Measurements from ENCODE around the gene RIMBP2. TPM values are rescaled to one million over a fixed set of nuclear protein-coding genes. Genes with fewer than 3 reads are reported as not detected.

RIMBP2 gene
- total and polyA plus RNA-seq, 2 experiments from 2014 or later: 0.31 to 0.37 TPM

DNA sequence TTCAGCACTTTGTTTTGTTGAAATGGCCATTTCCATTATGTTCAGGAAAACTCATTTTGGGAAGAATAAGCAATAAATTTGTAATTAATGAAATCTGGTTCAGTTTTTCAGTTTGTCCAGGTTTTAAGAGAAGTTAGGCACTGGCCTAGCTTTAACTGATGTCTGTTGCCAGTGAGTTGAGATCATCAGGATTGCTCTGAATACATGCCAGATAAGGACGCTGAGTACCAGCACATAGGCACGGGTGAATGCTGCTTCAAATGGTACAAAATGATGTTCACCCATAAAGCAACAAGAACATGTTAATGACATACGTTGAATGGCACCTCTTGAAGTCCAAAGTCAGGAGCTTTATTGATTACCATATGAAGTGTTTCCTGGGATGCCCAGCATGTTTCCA is 331.9 kb downstream of the RIMBP2 start:
- H3K36me3 ChIP-seq (ENCODE audit: insufficient read depth): no peaks in the 10 kb centered on the region
- no peak overlapping the region for H3K27ac Mint-ChIP-seq
- peaks cover 82% of the 10 kb centered on the region for H3K9me3 Mint-ChIP-seq
- TF ChIP-seq, protein P1, sequence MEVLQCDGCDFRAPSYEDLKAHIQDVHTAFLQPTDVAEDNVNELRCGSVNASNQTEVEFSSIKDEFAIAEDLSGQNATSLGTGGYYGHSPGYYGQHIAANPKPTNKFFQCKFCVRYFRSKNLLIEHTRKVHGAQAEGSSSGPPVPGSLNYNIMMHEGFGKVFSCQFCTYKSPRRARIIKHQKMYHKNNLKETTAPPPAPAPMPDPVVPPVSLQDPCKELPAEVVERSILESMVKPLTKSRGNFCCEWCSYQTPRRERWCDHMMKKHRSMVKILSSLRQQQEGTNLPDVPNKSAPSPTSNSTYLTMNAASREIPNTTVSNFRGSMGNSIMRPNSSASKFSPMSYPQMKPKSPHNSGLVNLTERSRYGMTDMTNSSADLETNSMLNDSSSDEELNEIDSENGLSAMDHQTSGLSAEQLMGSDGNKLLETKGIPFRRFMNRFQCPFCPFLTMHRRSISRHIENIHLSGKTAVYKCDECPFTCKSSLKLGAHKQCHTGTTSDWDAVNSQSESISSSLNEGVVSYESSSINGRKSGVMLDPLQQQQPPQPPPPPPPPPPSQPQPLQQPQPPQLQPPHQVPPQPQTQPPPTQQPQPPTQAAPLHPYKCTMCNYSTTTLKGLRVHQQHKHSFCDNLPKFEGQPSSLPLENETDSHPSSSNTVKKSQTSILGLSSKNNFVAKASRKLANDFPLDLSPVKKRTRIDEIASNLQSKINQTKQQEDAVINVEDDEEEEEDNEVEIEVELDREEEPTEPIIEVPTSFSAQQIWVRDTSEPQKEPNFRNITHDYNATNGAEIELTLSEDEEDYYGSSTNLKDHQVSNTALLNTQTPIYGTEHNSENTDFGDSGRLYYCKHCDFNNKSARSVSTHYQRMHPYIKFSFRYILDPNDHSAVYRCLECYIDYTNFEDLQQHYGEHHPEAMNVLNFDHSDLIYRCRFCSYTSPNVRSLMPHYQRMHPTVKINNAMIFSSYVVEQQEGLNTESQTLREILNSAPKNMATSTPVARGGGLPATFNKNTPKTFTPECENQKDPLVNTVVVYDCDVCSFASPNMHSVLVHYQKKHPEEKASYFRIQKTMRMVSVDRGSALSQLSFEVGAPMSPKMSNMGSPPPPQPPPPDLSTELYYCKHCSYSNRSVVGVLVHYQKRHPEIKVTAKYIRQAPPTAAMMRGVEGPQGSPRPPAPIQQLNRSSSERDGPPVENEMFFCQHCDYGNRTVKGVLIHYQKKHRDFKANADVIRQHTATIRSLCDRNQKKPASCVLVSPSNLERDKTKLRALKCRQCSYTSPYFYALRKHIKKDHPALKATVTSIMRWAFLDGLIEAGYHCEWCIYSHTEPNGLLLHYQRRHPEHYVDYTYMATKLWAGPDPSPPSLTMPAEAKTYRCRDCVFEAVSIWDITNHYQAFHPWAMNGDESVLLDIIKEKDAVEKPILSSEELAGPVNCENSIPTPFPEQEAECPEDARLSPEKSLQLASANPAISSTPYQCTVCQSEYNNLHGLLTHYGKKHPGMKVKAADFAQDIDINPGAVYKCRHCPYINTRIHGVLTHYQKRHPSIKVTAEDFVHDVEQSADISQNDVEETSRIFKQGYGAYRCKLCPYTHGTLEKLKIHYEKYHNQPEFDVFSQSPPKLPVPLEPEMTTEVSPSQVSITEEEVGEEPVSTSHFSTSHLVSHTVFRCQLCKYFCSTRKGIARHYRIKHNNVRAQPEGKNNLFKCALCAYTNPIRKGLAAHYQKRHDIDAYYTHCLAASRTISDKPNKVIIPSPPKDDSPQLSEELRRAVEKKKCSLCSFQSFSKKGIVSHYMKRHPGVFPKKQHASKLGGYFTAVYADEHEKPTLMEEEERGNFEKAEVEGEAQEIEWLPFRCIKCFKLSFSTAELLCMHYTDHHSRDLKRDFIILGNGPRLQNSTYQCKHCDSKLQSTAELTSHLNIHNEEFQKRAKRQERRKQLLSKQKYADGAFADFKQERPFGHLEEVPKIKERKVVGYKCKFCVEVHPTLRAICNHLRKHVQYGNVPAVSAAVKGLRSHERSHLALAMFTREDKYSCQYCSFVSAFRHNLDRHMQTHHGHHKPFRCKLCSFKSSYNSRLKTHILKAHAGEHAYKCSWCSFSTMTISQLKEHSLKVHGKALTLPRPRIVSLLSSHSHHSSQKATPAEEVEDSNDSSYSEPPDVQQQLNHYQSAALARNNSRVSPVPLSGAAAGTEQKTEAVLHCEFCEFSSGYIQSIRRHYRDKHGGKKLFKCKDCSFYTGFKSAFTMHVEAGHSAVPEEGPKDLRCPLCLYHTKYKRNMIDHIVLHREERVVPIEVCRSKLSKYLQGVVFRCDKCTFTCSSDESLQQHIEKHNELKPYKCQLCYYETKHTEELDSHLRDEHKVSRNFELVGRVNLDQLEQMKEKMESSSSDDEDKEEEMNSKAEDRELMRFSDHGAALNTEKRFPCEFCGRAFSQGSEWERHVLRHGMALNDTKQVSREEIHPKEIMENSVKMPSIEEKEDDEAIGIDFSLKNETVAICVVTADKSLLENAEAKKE (CRISPR knock-in tag; IDR thresholded peaks at IDR 0.05): no peak
- TF ChIP-seq, protein P2, sequence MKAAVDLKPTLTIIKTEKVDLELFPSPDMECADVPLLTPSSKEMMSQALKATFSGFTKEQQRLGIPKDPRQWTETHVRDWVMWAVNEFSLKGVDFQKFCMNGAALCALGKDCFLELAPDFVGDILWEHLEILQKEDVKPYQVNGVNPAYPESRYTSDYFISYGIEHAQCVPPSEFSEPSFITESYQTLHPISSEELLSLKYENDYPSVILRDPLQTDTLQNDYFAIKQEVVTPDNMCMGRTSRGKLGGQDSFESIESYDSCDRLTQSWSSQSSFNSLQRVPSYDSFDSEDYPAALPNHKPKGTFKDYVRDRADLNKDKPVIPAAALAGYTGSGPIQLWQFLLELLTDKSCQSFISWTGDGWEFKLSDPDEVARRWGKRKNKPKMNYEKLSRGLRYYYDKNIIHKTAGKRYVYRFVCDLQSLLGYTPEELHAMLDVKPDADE (IDR thresholded peaks at IDR 0.05): no peak
- TF ChIP-seq EZH2phosphoT487 (IDR thresholded peaks at IDR 0.05; ENCODE audit: unreplicated experiment) (no peak), NANOG (IDR thresholded peaks at IDR 0.05; ENCODE audit: borderline replicate concordance) (no peak), CREB1 (CRISPR knock-in tag; IDR thresholded peaks at IDR 0.05; ENCODE audit: low read depth) (no peak), ZNF331 (CRISPR knock-in tag; IDR thresholded peaks at IDR 0.05; ENCODE audit: low read depth) (no peak), STAT1 (IDR thresholded peaks at IDR 0.05; ENCODE audit: unreplicated experiment) (no peak), EZH2 (IDR thresholded peaks at IDR 0.05; ENCODE audit: low read depth, unreplicated experiment) (no peak), JUNB (IDR thresholded peaks at IDR 0.05; ENCODE audit: unreplicated experiment) (no peak), ZNF114 (CRISPR knock-in tag; IDR thresholded peaks at IDR 0.05) (no peak), POLR2AphosphoS5 (IDR thresholded peaks at IDR 0.05; ENCODE audit: low read depth) (no peak)
- TF ChIP-seq, protein P3, sequence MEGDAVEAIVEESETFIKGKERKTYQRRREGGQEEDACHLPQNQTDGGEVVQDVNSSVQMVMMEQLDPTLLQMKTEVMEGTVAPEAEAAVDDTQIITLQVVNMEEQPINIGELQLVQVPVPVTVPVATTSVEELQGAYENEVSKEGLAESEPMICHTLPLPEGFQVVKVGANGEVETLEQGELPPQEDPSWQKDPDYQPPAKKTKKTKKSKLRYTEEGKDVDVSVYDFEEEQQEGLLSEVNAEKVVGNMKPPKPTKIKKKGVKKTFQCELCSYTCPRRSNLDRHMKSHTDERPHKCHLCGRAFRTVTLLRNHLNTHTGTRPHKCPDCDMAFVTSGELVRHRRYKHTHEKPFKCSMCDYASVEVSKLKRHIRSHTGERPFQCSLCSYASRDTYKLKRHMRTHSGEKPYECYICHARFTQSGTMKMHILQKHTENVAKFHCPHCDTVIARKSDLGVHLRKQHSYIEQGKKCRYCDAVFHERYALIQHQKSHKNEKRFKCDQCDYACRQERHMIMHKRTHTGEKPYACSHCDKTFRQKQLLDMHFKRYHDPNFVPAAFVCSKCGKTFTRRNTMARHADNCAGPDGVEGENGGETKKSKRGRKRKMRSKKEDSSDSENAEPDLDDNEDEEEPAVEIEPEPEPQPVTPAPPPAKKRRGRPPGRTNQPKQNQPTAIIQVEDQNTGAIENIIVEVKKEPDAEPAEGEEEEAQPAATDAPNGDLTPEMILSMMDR (conservative IDR thresholded peaks at IDR 0.05; ENCODE audit: low read depth in 2 of 2): no peak
- TF ChIP-seq, protein P4, sequence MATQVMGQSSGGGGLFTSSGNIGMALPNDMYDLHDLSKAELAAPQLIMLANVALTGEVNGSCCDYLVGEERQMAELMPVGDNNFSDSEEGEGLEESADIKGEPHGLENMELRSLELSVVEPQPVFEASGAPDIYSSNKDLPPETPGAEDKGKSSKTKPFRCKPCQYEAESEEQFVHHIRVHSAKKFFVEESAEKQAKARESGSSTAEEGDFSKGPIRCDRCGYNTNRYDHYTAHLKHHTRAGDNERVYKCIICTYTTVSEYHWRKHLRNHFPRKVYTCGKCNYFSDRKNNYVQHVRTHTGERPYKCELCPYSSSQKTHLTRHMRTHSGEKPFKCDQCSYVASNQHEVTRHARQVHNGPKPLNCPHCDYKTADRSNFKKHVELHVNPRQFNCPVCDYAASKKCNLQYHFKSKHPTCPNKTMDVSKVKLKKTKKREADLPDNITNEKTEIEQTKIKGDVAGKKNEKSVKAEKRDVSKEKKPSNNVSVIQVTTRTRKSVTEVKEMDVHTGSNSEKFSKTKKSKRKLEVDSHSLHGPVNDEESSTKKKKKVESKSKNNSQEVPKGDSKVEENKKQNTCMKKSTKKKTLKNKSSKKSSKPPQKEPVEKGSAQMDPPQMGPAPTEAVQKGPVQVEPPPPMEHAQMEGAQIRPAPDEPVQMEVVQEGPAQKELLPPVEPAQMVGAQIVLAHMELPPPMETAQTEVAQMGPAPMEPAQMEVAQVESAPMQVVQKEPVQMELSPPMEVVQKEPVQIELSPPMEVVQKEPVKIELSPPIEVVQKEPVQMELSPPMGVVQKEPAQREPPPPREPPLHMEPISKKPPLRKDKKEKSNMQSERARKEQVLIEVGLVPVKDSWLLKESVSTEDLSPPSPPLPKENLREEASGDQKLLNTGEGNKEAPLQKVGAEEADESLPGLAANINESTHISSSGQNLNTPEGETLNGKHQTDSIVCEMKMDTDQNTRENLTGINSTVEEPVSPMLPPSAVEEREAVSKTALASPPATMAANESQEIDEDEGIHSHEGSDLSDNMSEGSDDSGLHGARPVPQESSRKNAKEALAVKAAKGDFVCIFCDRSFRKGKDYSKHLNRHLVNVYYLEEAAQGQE (IDR thresholded peaks at IDR 0.05; ENCODE audit: unreplicated experiment): no peak
- H3K27me3 ChIP-seq (ENCODE audit: insufficient read depth): no peaks in the 10 kb centered on the region
- H3K9me2 ChIP-seq (ENCODE audit: insufficient read depth): no peaks in the 10 kb centered on the region
- H3K4me1 ChIP-seq (ENCODE audit: insufficient read depth): no peaks in the 10 kb centered on the region
- H3F3A ChIP-seq (replicated peaks; ENCODE audit: low read depth): no peaks in the 10 kb centered on the region
- no peak overlapping the region for H3K4me3 Mint-ChIP-seq
- H3K36me3 Mint-ChIP-seq (ENCODE audit: low read depth): peaks cover 31% of the 10 kb centered on the region
- H3K79me2 ChIP-seq (replicated peaks; ENCODE audit: insufficient read depth): no peaks in the 10 kb centered on the region
- DNase-seq (ENCODE audit: low spot score): no peak
- no peak overlapping the region for H3K27ac ChIP-seq (ENCODE audit: low read depth)
- no peak overlapping the region for H3K4me2 ChIP-seq
- no peak overlapping the region for H2AFZ ChIP-seq
- no peaks in the 10 kb centered on the region for H4K20me1 ChIP-seq (replicated peaks; ENCODE audit: insufficient read depth)
- H3K4me3 ChIP-seq: no peak overlapping the region
- ATAC-seq: no peak
- no peaks in the 10 kb centered on the region for H3K4me1 Mint-ChIP-seq
- peaks cover 4% of the 10 kb centered on the region for H3K27me3 Mint-ChIP-seq (ENCODE audit: insufficient read depth, low read depth, poor library complexity)
